Renal cortex interstitium (tissue), 15 donors: ENCODE results near the gene PRPF19. TPM values are rescaled to one million over a fixed set of nuclear protein-coding genes. Genes with fewer than 3 reads are reported as not detected.

Source experiments
- DNase-seq, 11 donors: peaks; one replicate each; pipeline ENCODE4 v3.0.0-alpha.2; 2013; ENCODE audit warnings: low read depth in 9 of 11, low spot score in 4 of 11; ENCODE audit errors: extremely low read depth in 1 of 11
- long read RNA-seq, 16 experiments: transcript quantifications; one replicate each; lab custom pipeline, GENCODE V29; 2026
- polyA plus RNA-seq, 3 donors: library from polyadenylated mRNA; unstranded; fragments of 120-200 nt; gene quantifications; one replicate each; pipeline ENCODE4 v1.2.1, GENCODE V29; 2013; ENCODE audit not compliant: insufficient read length in 3 of 3

The PRPF19 gene
- 100 to 1,000 TPM; 120 to 148 (median 134) TPM for polyA plus RNA-seq
- long read RNA-seq, donor 1, transcript PRPF19-201 (16 exons, 2,157 nt): major isoform, 12 of 17 reads
- long read RNA-seq, donor 1, partial matches to known transcripts: 5 of 17 reads
- long read RNA-seq, donor 1, other reads (novel, unspliced or antisense): 0 of 17 reads
- long read RNA-seq, donor 2, transcript PRPF19-201 (16 exons, 2,157 nt): major isoform, 21 of 26 reads
- long read RNA-seq, donor 2, partial matches to known transcripts: 5 of 26 reads
- long read RNA-seq, donor 2, other reads (novel, unspliced or antisense): 0 of 26 reads
- long read RNA-seq, donor 3, transcript PRPF19-201 (16 exons, 2,157 nt): major isoform, 31 of 51 reads
- long read RNA-seq, donor 3, partial matches to known transcripts: 20 of 51 reads
- long read RNA-seq, donor 3, other reads (novel, unspliced or antisense): 0 of 51 reads
- long read RNA-seq, donor 4, transcript PRPF19-201 (16 exons, 2,157 nt): major isoform, 16 of 38 reads
- long read RNA-seq, donor 4, partial matches to known transcripts: 22 of 38 reads
- long read RNA-seq, donor 4, other reads (novel, unspliced or antisense): 0 of 38 reads
- long read RNA-seq, donor 5: 0 reads
- long read RNA-seq, donor 6, transcript PRPF19-201 (16 exons, 2,157 nt): major isoform, 13 of 35 reads
- long read RNA-seq, donor 6, partial matches to known transcripts: 22 of 35 reads
- long read RNA-seq, donor 6, other reads (novel, unspliced or antisense): 0 of 35 reads
- long read RNA-seq, donor 7, transcript PRPF19-201 (16 exons, 2,157 nt): major isoform, 28 of 47 reads
- long read RNA-seq, donor 7, partial matches to known transcripts: 19 of 47 reads
- long read RNA-seq, donor 7, other reads (novel, unspliced or antisense): 0 of 47 reads
- long read RNA-seq, donor 8, transcript PRPF19-201 (16 exons, 2,157 nt): major isoform, 18 of 35 reads
- long read RNA-seq, donor 8, partial matches to known transcripts: 17 of 35 reads
- long read RNA-seq, donor 8, other reads (novel, unspliced or antisense): 0 of 35 reads
- long read RNA-seq, donor 9, transcript PRPF19-201 (16 exons, 2,157 nt): major isoform, 8 of 21 reads
- long read RNA-seq, donor 9, partial matches to known transcripts: 13 of 21 reads
- long read RNA-seq, donor 9, other reads (novel, unspliced or antisense): 0 of 21 reads
- long read RNA-seq, donor 10, transcript PRPF19-201 (16 exons, 2,157 nt): major isoform, 14 of 31 reads
- long read RNA-seq, donor 10, partial matches to known transcripts: 17 of 31 reads
- long read RNA-seq, donor 10, other reads (novel, unspliced or antisense): 0 of 31 reads
- long read RNA-seq, donor 11, transcript PRPF19-201 (16 exons, 2,157 nt): major isoform, 21 of 21 reads
- long read RNA-seq, donor 11, partial matches to known transcripts: 0 of 21 reads
- long read RNA-seq, donor 11, other reads (novel, unspliced or antisense): 0 of 21 reads
- long read RNA-seq, donor 12, transcript PRPF19-201 (16 exons, 2,157 nt): major isoform, 12 of 38 reads
- long read RNA-seq, donor 12, partial matches to known transcripts: 26 of 38 reads
- long read RNA-seq, donor 12, other reads (novel, unspliced or antisense): 0 of 38 reads
- long read RNA-seq, donor 13: 0 reads
- long read RNA-seq, donor 14, transcript PRPF19-201 (16 exons, 2,157 nt): major isoform, 14 of 19 reads
- long read RNA-seq, donor 14, partial matches to known transcripts: 5 of 19 reads
- long read RNA-seq, donor 14, other reads (novel, unspliced or antisense): 0 of 19 reads
- long read RNA-seq, donor 15, partial matches to known transcripts: 8 of 12 reads
- long read RNA-seq, donor 15, other reads (novel, unspliced or antisense): 0 of 12 reads
- long read RNA-seq, donor 16, transcript PRPF19-201 (16 exons, 2,157 nt): major isoform, 51 of 109 reads
- long read RNA-seq, donor 16, partial matches to known transcripts: 52 of 109 reads
- long read RNA-seq, donor 16, other reads (novel, unspliced or antisense): 6 of 109 reads

DNA sequence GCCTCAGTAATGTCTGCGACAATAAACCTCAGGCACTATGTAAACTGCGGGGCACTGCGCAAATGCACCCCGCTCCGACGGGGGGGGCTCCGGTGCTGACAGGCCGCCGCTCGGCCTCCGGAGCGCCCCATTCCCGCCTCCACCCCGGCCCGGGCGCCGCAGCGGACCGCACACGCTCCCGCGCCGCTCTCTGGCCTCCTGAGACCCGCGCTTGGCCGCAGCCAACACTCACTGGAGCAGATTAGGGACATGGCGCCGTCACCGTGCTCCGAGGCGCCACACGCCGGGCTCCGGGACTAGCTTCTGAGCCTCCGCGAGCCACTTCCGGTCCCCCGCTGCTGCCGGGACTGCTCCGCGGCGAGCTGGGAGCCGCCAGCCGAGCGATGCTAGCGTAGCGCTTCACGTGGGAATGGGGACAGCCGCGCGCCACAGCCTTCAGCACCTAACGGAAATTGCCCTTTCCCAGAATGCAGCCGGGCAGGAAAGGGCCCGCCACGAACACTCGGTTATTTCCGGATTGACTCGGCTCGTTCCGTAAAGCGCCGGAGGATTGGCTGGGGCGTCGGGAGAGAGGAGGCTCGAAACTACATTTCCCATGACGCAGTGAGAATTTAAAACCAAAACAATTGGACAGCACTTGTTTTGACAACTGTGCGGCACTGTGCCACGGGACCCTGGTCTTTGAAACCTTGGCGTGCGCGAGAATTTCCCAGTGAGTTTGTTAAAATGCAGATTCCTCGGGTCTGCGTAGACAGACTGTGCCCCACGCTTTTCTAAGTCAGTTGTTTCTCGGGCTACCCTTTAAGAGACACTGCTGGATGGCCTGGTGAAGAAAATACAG, at the start of gene PRPF19:
Gene PRPF19, minus strand, starts transcription at position 454 of the 841 bp plus-strand sequence. Its CDS starts 203 bp downstream, at position 251.
- peak; percentile 90 to 98 (median 95) for DNase-seq

DNA sequence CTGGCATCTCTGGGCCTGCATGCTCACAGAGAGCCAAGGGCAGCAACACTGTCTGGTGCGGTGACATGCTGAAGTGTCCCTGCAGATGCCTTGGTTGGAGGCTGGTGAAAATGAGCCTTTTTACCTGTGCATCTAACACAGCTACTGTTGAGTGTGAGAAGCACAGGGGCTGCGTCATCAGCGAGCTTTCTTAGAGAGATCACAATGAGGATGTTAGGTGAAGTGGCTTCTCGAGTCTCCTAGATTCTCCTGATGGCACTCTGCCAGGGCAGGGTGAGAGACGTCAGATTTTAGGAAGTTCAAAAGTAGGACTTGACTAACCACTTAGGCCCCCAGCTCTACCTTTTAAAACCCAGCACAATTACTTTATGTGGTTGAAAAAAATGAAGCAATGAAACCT, 49.2 kb upstream of the PRPF19 start:
- no peak for DNase-seq

DNA sequence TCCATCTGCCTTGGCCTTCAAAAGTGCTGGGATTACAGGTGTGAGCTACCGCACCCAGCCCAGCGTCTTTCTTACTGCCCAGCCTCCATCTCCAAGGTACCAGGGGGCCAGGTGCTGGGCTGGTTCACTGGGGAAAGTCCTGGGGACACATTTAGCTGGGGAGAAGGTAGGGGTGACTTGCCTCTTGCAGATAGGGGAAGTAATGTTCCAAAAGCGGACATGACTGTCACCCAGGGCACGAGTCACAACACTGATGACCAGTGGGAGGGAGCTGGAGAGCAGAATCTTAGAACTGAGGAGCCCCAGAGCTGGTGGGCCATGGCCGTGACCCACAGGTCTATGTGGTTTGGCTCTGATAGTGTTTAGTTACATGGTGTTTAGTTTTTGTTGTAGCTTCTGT, 48.0 kb upstream of the PRPF19 start:
- DNase-seq: no peak

DNA sequence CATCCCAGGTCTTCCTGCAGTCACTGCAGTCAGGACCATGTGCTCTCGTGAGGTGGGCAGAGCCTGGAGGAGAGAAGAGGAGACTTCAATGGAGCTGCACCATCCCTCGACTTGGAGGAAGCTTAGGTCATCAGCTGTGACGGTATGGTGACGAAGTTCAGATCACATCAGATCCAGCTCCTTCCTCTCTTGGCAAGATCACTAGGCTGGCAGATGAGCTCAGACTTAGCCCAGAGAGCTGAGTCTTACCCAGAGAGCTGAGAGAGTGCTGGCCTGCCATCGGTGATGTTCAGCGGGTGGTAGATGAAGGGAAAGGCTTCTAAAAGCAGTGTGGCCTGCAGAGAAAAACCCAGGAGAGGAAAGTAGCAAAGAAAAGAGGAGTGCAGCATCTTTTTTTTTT, 47.4 kb upstream of the PRPF19 start:
- no peak for DNase-seq

DNA sequence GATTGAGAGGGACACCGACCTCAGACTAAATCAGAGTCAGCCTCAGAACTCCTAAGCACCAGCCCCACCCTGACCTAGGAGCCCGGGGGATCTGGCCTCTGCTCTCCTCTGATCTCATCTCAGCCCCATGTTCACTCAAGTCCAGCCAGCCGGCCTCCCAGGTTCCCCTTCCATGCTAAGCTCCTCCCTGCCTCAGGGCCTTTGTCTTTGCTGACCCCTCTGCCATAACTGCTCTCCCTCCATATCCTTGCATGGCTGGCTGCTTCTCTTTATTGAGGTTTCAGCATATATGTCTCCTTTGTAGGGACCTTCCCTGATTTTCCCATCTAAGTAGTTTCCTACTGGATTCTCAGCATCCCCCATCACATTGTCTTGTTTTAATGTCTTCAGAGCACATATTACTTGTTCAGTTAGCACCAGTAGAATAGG, 46.4 kb upstream of the PRPF19 start:
- DNase-seq: no peak

DNA sequence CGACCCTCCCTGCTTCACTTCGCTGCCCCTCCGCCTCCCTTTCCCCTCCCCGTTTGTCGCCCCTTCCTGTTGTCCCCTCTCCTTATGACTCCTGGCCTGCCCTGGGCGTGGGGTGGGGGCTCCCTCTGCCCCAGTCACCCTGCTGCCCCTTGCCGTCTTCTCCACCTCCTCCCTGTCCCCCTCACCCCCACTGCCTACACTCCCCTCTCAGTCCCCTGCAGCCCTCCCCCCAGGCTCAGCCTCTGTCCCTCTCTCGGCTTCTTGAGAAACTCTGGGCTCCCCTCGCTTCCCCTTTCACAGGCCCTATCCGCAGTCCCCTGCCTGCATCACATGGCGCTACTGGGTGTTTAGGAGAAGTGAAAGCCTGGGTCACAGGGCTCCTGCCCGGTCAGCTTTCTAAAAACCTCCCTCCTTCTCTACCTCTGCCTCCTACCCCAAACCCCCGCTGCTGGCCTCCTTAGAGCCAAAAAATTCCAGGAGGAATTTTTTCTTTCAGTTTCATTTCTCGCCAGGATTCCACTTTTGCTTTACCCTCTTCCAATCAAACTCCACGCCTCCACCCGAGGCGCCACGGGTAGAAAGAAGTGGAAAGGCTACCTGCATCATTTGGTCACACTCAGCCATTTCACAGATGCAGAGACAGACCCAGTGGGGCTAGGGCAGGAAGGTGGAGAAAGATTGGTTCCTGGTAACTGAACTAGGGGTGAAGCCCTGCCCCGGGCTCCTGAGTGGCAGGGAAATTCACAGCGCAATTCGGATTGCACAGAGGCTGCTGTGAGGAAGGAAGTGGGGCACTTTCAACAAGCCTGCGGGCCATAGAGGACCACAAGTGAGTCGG, 45.7 kb upstream of the PRPF19 start, which contains the start of gene SLC15A3:
Gene SLC15A3, minus strand, starts transcription at position 273 of the 838 bp plus-strand sequence. CDS start 625 bp downstream, outside the sequence.
- DNase-seq: peak in 4 of 11 donors; percentile 23 to 35 (median 27)

DNA sequence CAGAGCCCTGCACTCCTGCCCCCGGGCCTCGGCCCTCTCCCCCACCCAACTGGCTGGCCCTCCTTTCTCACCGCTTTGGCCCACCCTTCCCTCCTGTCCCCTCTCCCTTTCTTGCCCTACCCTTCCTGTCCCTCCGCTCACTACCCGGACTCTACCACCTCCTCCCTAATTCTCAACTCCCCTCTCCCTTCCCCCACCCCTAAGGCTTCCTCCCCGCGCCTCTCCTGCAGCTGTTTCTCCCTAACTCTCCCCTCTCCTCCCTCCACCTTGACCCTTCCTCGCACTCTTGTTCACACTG, 45.2 kb upstream of the PRPF19 start:
- peak in 2 of 11 donors; percentile 18 to 24 for DNase-seq

DNA sequence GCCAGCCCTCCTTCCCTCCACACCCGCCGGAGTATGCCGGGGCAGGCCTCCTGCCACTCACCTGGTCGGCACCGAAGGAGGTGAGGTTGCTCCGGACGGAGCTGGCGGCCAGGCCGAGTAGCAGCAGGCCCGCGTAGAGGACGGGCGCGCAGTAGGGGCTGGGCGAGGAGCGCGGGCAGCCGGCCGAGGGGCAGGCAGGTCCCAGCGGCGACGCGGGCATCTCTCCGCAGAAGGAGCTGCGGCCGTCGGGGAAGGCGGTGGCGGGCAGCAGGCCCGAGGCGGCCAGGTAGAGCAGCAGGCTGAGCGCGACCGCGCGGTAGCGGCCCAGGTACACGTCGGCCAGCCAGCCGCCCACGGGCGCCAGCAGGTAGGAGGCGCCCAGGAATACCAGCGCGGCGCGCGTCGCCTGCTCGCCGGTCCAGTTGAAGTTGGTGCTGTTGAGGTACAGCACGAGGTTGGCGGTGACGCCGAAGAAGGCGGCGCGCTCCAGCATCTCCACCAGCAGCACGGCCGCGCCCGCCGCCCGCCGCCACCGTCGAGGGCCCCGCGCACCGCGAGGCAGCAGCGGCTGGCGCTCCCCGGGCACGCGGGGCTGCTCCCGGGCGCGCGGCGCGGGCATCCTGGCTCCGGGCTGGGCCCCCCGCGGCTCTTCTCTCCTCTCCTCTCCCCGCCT, 44.7 kb upstream of the PRPF19 start:
- peak in 1 of 11 donors; percentile 19 for DNase-seq

DNA sequence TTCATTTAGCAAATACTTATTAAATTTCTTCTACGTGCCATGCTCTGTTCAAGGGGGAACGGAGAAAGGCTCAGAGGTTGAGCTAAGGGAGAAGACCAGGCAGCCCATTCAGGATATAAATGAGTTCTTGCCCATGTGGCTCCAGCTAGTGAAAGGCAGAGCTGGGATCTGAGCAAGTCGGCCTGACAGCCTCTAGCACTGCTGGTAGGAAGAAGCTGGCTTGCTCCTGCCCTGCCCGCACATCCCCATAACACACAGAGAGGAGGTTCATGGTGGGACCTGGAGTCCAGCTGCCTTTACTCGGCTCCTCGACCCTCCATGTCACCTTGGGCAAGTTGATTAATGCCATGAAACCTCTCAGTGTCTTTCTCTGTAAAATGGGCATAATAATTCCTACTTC, 43.6 kb upstream of the PRPF19 start:
- DNase-seq: no peak

DNA sequence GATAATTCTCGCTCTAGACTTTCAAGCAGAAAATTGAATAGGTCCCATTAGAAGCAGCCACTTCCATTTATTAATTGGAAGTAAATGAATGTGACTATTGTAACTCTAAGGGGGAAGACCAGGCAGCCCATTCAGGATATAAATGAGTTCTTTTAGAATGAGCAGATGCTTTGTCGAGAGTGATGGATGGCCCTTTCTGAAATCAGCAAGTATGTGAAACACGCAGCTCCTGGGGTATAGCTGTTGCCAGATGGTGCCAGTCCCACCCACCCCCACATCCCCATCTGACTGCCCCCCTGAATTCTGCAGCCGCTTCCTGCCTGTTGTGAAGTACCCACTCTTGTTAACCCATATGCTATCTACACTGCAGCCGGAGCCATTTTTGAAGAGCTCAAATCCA, 41.9 kb upstream of the PRPF19 start:
- DNase-seq: no peak

DNA sequence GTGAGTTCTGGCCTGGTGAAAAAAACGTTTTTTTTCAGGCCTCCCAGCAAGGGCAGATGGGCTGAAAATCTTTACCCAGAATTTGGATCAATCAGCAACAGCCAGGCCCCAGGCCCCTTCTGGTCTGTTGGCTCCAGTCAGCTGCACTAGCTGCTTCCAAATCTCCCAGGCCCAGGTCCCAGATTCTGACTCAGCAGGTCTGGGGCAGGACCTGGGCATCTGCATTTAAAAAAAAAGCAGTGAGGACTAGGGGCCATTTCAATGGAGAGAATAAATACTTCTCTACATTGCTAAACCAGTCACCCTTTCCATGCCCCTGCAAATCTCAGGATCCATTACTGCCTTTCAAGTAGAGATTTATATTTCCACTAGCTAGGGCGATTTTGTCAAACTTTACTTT, 41.3 kb upstream of the PRPF19 start:
- DNase-seq: no peak

DNA sequence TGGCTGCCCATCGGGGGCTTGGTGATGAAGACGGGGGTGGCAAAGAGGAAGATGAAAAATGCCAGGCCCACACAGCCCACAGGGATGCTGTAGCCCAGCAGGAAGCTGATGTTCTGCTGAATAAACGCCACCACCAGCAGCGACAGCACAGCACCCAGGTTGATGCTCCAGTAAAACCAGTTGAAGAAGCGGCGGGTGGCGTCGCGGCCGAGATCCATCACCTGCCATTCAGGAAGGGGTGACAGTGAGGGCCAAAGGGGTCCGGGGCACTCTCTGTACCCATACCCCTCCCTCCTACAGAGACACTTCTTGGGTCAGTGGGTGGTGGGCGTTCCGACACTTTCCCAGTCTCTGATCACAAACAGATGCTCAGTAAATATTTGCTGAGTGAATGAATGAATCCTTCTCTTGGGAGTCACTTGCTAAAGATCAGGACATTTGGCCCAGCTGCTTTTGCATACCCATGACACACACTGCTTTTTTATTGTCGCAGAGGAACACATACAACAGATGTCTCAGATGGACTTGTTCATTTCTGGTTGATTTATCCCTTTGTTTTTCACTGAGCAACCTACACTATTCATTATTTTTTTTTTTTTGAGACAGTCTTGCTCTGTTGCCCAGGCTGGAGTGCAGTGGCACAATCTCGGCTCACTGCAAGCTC, 40.3 kb upstream of the PRPF19 start:
- DNase-seq: no peak

DNA sequence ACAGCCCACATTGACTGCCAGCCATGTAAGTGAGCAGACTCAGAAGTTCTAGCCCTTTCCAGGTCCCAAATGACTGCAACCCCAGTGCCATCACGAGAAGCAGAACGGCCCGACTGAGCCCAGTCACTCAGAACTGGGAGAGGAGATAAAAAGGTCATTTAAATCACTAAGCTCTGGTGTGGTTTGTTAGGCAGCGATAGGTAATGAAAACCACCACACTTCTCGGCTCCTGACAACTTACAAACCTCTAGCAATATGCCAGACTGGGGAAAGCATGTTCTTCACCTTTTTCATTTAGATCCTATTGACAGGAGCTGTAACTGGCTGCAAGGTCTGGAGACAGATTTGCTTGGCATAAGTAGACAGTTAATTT, 38.9 kb upstream of the PRPF19 start:
- DNase-seq: no peak

DNA sequence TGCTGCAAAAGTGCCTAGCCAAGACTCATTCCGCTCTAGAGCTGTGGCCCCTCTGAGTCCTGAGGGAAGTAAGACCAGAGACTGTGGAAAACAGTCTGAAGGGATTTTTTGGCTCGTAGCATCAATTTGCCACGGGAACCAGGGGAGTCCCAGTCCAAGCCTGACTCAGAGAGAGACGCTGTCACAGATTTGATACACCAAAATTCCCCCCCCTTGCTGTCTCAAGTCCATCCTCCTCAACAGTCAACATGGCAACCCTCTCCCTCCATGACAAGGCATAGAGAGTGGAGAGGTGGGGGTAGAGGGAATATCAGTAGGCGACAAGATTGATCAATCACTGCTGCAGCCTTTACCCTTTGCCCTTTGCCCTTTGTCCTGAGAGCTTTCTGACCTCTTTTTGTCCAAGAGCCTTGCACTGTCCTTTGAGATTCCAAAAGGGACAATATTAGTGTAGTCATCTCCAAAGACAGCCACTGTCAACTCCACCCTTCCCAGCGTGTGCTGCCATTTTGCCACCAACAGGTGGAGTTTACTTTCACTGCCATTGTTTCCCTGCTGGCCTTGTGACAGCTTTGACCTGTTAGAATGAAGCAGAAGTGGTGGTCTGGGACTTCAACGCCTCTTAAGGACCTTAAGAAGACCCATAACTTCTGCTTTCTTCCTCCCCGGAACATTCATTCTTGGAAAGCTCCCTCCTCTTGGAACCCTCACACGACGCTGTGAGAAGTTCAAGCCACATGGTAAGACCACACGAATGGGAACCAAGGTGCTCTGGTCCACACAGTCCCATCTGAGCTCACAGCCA, 38.3 kb upstream of the PRPF19 start:
- DNase-seq: no peak
